ENCODE data around the gene CIDEA. TPM values are rescaled to one million over a fixed set of nuclear protein-coding genes. Genes with fewer than 3 reads are reported as not detected.

The CIDEA gene
- total RNA-seq, 4 donors from 2014 or later: 8.8 to 43.6 (median 30.5) TPM

DNA sequence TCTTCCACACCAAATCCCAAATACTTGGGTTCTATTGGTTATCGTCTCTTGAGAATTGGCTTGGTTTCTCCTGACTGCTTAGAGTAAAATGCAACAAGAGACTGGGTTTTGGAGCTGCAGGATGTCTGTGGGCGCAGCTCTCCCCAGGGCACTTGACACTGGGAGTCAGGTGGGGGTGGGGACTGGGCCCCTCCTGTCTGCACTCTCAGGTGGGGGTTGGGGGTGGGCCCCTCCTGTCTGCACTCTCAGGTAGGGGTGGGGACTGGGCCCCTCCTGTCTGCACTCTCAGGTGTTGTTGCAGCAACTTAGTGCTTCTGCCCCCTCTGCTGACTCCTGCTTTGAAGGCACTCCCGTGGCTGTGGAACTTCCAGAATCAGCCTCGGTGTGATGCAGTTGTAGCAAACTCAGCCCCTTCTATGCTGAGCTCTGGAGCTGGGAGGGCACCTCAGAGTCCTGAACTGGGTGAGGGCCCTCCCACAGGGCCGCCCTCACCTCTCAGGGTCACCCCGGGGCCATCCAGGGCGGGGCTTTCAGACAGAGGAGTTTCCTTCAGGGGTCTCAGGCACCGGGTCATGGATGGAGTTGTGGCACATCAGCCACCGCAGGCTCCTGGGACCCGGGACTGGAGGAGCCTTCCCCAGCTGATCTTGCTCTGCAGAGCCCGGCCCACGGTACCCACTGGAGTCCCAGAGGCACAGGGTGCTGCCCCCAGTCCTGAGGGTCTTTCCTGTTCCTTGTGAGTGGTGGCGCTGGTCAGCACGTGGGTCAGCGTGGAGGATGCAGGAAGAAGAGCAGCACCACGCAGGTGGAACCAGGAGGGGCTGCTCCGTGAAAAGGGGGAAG lies 22.9 kb upstream of the CIDEA start:
- WGBS, 2 donors: 92 to 93% methylated on average over 13 to 16 of the region's 17 CpGs
- no peak for DNase-seq (ENCODE audit: low spot score in 2 of 2)

DNA sequence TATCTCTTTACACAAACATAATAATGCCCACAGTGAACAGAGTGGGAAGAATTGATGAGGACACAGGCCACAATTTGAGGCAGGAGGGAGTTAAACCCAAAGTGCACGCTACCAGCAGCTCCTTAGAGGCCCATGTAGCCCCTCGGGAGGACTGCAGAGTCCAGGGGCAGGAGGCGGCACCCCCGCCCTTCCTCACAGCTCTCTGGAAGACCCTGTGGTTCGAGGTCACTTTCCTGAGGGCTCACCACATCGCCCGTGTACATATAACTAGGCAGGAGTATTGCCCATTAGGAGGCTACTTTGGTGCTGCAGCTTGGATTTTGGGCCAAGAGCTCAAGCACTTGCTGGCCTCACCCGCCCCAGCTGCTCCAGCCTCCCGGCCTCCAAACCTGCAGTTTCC lies 22.2 kb upstream of the CIDEA start:
- DNase-seq (ENCODE audit: low spot score in 2 of 2): no peak
- WGBS, 2 donors: 82 to 91% methylated on average over 9 of the region's 9 CpGs
- no peak for TF ChIP-seq POLR2A (IDR thresholded peaks at IDR 0.05)
- TF ChIP-seq CTCF (IDR thresholded peaks at IDR 0.05): no peak
- intact Hi-C loops (cut with DNase I; ENCODE audit: low total_unique reads): no loop called here
- no peak overlapping the region for H3K4me3 ChIP-seq (ENCODE audit: low read depth, poor library complexity, severe bottlenecking)

More for the DNA sequence above, 22.9 kb upstream of the CIDEA start:
- no peak for TF ChIP-seq CTCF (IDR thresholded peaks at IDR 0.05)
- TF ChIP-seq POLR2A (IDR thresholded peaks at IDR 0.05): no peak
- no peak overlapping the region for H3K4me3 ChIP-seq (ENCODE audit: low read depth, poor library complexity, severe bottlenecking)
- intact Hi-C loops (cut with DNase I; ENCODE audit: low total_unique reads): no loop called here

- intact Hi-C loops (cut with DNase I; ENCODE audit: low total_unique reads): no loop called here
- 59 to 67% methylated on average over 5 of the region's 5 CpGs for WGBS, 2 donors
- TF ChIP-seq POLR2A (IDR thresholded peaks at IDR 0.05) (no peak), CTCF (IDR thresholded peaks at IDR 0.05) (no peak)
- no peak overlapping the region for H3K4me3 ChIP-seq (ENCODE audit: low read depth, poor library complexity, severe bottlenecking)
- no peak for DNase-seq (ENCODE audit: low spot score in 2 of 2)
These were observed 20.8 kb upstream of the CIDEA start for GRCh38 chr18:12233378-12233777.

- intact Hi-C loops (cut with DNase I; ENCODE audit: low total_unique reads): no loop called here
- TF ChIP-seq POLR2A (IDR thresholded peaks at IDR 0.05): no peak
- no peak for TF ChIP-seq CTCF (IDR thresholded peaks at IDR 0.05)
- WGBS, 2 donors: 93% methylated on average over 19 of the region's 19 CpGs
These were observed 19.5 kb upstream of the CIDEA start for GRCh38 chr18:12234451-12235190.

DNA sequence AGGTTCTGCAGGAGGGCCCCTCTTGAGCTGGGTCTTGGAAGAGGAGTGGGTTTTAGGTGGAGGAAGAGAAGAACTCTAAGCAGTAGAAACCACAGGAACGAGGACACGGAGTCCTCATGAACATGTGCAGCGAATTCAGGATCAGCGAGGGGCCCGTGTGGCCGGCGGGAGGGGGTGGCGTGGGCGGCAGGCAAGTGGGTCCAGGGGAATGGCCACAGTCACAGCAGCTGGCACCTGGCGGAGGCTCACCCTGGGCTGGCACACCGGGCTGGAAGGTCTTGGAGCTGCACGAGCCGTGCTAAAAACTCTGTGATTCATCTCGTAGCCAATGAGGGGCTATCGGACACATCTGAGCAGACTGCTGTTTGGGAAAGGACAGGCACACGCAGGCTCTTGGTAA lies 18.0 kb upstream of the CIDEA start:
- TF ChIP-seq CTCF (IDR thresholded peaks at IDR 0.05): no peak
- no peak for TF ChIP-seq POLR2A (IDR thresholded peaks at IDR 0.05)
- no peak overlapping the region for H3K4me3 ChIP-seq (ENCODE audit: low read depth, poor library complexity, severe bottlenecking)
- DNase-seq (ENCODE audit: low spot score in 2 of 2): no peak
- WGBS, 2 donors: 91 to 97% methylated on average over 16 of the region's 16 CpGs
- intact Hi-C loops (cut with DNase I; ENCODE audit: low total_unique reads): no loop called here

More at GRCh38 chr18:12234451-12235190, 19.5 kb upstream of the CIDEA start:
- no peak overlapping the region for H3K4me3 ChIP-seq (ENCODE audit: low read depth, poor library complexity, severe bottlenecking)
- DNase-seq (ENCODE audit: low spot score in 2 of 2): no peak

All from lower leg skin (tissue), 4 donors.